SK-N-DZ (cell line): ENCODE data around the gene HS6ST2.

Experiments used
- DNase-seq: peaks from one replicate; pipeline ENCODE4 v3.0.0-alpha.2; 2015; ENCODE audit warnings: low spot score

The HS6ST2 gene

GRCh38 chrX:132853040-132853439, 105.4 kb downstream of the HS6ST2 start:
- no peak for DNase-seq

GRCh38 chrX:132848296-132848970, 110.0 kb downstream of the HS6ST2 start:
- DNase-seq, result no peak

- no peak for DNase-seq
These were observed 115.1 kb downstream of the HS6ST2 start for GRCh38 chrX:132843363-132843762.

DNA sequence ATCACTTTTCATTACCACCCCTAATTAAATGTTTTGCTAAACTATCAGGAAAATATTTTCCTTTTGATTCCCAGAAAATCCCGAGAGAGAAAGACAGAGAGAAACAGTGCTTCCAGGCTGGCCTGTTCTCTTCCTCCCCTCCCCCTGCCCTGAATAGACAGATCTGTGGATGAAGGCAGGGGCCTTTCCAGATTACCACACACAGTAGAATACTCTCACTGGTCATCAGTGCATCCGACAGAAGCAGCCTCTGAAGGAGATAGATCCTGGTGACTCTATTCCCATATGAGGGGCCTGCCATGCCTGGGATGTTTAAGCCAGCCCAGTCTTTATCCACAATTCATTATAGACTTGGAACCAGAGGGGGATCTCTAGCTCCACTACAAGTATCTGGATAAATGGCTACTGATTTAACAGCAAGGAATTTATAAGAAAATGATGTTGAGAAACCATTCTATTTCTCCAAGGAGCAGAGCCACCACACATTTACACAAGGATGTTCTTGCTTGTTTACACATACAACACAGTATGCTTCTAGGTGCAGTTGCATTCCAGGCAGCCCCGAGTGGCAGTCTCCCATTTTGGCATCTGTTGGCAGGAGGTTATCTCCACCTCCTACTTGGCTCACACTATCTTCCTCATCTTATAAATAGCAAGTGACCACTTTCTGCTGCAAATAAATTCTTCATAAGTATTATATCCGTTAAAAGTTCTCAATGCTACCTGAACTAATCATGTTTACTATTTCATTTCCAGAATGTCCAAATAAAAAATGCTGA, 115.8 kb downstream of the HS6ST2 start:
- DNase-seq, result no peak

DNA sequence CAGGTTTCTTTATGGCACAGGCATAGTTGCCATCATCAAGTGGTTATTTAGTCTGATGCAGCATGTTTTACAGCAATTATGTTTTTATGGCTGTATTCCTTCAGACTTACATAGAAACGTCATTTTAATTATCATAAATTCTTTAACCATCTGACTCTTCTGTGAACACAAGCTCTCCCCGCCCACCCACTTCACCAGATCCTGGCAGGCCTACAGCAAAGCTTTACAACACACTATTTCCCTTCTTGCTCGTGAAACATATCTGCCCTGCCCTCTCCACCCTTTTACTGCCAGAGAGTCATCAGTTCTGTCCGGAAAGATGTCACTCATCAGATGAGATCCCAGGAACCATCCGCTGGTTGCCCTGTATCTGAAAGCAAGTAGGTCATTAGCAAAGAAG, 120.5 kb downstream of the HS6ST2 start:
- DNase-seq, result no peak

DNA sequence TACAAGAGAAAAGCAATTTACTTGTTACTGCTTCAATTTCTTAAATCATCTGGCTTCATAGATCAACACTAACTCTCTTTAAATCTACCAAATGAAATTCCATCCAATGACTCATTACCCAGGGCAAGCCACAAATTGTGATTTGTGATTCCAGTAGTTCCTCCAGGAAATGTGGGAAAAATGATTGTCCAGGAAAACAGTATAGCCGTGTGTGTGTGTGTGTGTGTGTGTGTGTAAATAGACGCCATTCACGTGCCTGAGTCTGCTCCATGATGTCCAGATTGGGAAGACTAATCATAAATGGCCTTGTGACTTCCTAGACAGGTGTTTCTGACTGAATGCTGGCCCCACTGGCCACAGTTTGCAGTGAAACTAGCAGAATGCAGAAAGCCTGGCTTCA, 121.3 kb downstream of the HS6ST2 start:
- DNase-seq, result no peak

GRCh38 chrX:132836471-132836870, 122.0 kb downstream of the HS6ST2 start:
- DNase-seq, result no peak

GRCh38 chrX:132834741-132835140, 123.7 kb downstream of the HS6ST2 start:
- DNase-seq, result no peak

DNA sequence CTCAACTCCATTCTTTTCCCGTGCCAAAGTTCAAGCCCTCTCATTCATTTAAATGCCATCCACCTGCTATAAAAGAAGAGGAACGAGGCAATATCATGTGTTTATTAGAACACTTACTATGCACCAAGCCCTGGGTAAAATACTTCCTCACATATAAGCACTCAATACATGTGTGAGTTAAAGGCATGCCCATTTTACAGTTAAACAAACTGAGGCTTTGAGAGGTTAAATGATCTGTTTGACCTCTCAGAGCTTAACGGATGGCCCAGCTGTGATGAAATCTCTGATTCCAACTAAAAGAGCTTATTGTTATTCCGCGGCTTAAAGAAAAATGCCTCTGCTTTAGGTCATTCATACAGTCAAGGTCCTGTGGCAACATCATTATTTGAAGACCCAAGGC, 124.3 kb downstream of the HS6ST2 start:
- DNase-seq, result no peak

- DNase-seq, result no peak
These were observed 125.1 kb downstream of the HS6ST2 start for GRCh38 chrX:132833373-132833772.

DNA sequence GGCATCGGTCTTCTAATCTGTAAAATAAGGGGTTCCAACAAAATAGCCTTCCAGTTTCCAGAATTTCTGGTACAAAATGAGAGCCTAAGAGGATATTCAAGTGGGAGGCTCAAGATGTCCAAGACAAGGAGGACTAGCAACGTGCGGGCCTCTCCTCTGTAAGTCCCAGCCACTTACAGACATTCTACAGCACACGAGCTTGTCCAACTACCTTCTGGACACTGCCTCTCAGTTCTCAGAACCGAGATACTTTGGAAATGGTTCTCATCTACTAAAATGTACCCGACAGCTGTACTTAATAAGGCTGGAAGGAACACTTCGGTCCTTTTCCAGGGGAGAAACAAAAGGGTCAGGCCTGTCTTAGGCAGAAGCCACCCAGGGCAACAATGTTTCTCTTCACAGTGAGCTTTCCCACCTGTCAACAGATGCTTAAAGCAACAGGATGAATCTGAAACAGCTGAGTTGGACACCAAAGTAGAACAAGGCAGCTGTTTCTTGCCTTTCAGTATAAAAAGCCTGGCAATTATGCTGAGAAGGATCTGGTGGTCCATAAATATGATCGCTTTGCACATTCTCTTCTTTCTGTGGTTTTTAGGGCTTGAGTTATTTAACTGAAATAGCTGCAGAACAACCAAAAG, 127.0 kb downstream of the HS6ST2 start:
- no peak for DNase-seq

- DNase-seq, result no peak
These were observed 135.8 kb downstream of the HS6ST2 start for GRCh38 chrX:132822634-132823012.

DNA sequence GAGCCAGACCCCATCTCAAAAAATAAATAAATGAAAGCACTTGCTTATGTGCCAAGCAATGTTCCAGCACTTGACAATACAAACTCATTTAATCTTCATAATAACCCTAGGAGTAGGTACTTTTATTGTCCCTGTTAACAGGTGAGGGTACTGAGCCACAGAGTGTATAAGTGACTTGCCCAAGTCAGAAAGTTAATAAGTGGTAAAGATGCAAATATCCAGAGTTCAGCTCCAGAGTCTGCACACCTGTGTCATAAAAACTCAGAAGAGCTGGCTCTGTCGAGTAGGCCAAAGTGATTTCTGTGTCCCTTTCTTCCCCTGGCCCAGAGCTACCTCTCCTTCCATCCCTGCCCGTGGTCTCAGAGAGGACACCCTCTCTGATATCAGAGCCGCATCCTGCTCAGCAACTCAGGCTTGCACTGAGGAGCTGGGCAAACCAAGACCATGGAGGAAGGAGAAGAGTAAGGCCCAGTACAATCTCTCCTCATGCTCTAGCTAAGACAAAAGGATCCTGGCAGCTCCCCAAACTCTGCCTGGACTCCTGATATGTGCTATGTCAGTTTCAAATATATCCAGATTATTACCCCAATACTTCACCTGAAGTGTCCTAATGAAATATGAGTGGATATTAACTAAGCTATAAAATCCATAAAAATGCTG, 136.3 kb downstream of the HS6ST2 start:
- no peak for DNase-seq

DNA sequence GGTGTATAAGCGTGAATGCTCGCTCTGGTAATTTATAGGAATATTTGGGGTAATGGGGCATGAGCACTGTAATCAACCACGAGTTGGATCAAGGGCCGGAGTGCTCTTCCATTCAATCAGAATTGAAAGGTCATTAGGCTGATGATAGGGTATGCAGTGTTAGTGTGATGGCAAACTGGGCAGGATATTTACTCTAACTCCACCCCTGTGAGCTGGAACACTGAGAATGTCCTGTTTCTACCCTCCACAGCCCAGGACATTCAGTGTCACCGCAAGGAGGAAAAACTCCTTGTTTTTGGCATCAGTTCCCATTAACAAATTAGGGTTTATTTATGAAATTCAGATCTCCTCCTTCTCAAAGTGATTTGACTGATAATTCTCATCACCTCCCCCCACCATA, 137.8 kb downstream of the HS6ST2 start:
- no peak for DNase-seq

- no peak for DNase-seq
These were observed 138.6 kb downstream of the HS6ST2 start for GRCh38 chrX:132819711-132820264.

DNA sequence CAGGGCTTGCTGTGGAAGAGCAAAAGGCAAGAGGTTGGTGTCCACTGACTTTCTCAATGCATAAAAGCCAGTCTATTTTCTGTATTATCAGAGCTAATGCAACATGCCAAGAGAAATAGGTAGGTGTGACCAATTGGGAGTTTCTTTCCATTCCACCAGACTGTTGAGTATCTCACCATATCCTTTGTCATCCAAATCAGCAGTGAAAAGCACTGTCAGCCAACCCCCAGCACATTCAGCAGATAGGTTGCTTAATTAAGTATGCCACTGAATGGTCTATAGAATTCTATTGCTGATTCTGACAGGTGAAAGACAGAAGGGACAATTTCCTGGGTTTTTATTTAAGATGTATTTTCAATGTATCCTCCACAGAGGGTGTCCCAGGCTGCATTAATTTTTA, 139.8 kb downstream of the HS6ST2 start:
- DNase-seq, result no peak

DNA sequence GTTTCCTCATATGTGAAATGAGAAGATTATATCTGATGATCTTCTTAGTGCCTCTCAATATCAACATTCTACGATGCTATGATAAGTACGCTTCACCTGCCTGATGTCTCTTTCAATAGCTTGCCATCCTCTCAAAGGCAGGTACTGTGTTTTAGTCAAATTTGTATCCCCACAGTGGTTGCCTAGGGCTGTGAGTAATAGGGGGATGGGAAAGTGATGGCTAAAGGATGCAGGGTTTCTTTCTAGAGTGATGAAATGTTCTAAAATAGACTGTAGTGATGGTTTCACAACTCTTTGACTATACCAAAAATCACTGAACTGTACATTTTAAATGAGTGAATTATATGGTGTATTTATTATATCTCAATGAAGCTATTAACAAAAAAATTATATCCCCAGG, 142.8 kb downstream of the HS6ST2 start:
- DNase-seq, result no peak

GRCh38 chrX:132810964-132811712, 147.3 kb downstream of the HS6ST2 start:
- DNase-seq, result no peak

GRCh38 chrX:132810488-132810887, 147.9 kb downstream of the HS6ST2 start:
- no peak for DNase-seq

GRCh38 chrX:132809581-132809980, 148.8 kb downstream of the HS6ST2 start:
- no peak for DNase-seq

- no peak for DNase-seq
These were observed 150.9 kb downstream of the HS6ST2 start for GRCh38 chrX:132807411-132808030.
